Thyroid gland (tissue), 4 donors: ENCODE measurements around the gene CEP170B. TPM values are rescaled to one million over a fixed set of nuclear protein-coding genes. Genes with fewer than 3 reads are reported as not detected.

Experiments used
- DNase-seq, 2 donors: peaks; one replicate each; pipeline ENCODE4 v3.0.0-alpha.2; 2019
- H3K27ac ChIP-seq, 3 donors: fragments of 200-600 bp; sonication (generic); 1 replicate in 2 of 3; 2 replicates in 1 of 3; pipeline ENCODE4 v1.5.1; 2016 to 2019; ENCODE audit warnings: mild to moderate bottlenecking in 1 of 3, moderate library complexity in 1 of 3
- H3K27me3 ChIP-seq: fragments of 200-600 bp; sonication (generic); one replicate; pipeline ENCODE4 v1.5.1; 2019
- H3K36me3 ChIP-seq, 2 donors: fragments of 200-600 bp; sonication (generic); one replicate each; pipeline ENCODE4 v1.5.1; 2016 to 2019
- H3K4me1 ChIP-seq, 2 donors: fragments of 200-600 bp; sonication (generic); one replicate each; pipeline ENCODE4 v1.5.1; 2017 to 2019
- H3K4me3 ChIP-seq, 3 donors: fragments of 200-600 bp; sonication (generic); replicated peaks in 1 of 3; 1 replicate in 2 of 3; 2 replicates in 1 of 3; pipeline ENCODE4 v1.5.1; 2016; ENCODE audit warnings: mild to moderate bottlenecking in 1 of 3
- H3K9me3 ChIP-seq: fragments of 200-600 bp; sonication (generic); one replicate; pipeline ENCODE4 v1.5.1; 2017
- POLR2A ChIP-seq, 2 donors: fragments of 450-650 bp; IDR thresholded peaks; one replicate each; pipeline ENCODE4 v1.6.1; 2017; ENCODE audit warnings: antibody characterized with exemption in 2 of 2, mild to moderate bottlenecking in 2 of 2, moderate library complexity in 1 of 2
- WGBS, 2 donors: methylation state at CpG; one replicate each; pipeline ENCODE4 v1.1.5; 2017; 5-methylcytosine and 5-hydroxymethylcytosine counted together
- intact Hi-C: fragments of 100-400 bp; cut with DNase I; formaldehyde crosslinking; loops from one replicate; pipeline ENCODE4 v1.15.1; 2023
- total RNA-seq, 4 donors: library from RNA; depleted of rRNA; stranded (reverse); fragments of >200 nt; gene quantifications; one replicate each; pipeline ENCODE4 v1.2.3, GENCODE V29; 2016
- TF ChIP-seq, protein P1 (sequence below), 6 experiments: fragments of 200-600 bp in 3 of 6; fragments of 450-650 bp in 3 of 6; sonication (generic) in 3 of 6; IDR thresholded peaks; one replicate each; pipeline ENCODE4 v1.5.1; 2016 to 2019; ENCODE audit warnings: antibody characterized with exemption in 6 of 6, mild to moderate bottlenecking in 2 of 6, inconsistent platforms in 1 of 6, moderate library complexity in 1 of 6

CEP170B gene
- total RNA-seq, 4 donors from 2014 or later: 18.3 to 46.2 (median 27.4) TPM

GRCh38 chr14:104868811-104869572, 3.9 kb downstream of the CEP170B start:
- Histone ChIP-seq H3K4me3 (no peak overlapping the region), H3K9me3 (no peaks in the 10 kb centered on the region), H3K4me1 (peaks cover 25 to 31% of the 10 kb centered on the region in 2 donors), H3K27me3 (no peaks in the 10 kb centered on the region), H3K27ac (no peak overlapping the region), H3K36me3 (no peaks in the 10 kb centered on the region)
- DNase-seq: no peak
- TF ChIP-seq, protein P1, sequence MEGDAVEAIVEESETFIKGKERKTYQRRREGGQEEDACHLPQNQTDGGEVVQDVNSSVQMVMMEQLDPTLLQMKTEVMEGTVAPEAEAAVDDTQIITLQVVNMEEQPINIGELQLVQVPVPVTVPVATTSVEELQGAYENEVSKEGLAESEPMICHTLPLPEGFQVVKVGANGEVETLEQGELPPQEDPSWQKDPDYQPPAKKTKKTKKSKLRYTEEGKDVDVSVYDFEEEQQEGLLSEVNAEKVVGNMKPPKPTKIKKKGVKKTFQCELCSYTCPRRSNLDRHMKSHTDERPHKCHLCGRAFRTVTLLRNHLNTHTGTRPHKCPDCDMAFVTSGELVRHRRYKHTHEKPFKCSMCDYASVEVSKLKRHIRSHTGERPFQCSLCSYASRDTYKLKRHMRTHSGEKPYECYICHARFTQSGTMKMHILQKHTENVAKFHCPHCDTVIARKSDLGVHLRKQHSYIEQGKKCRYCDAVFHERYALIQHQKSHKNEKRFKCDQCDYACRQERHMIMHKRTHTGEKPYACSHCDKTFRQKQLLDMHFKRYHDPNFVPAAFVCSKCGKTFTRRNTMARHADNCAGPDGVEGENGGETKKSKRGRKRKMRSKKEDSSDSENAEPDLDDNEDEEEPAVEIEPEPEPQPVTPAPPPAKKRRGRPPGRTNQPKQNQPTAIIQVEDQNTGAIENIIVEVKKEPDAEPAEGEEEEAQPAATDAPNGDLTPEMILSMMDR (IDR thresholded peaks at IDR 0.05): no peak
- TF ChIP-seq POLR2A (IDR thresholded peaks at IDR 0.05): no peak
- intact Hi-C loops: no loop called here
- WGBS, 2 donors: 92 to 93% methylated on average over 11 to 16 of the region's 22 CpGs

DNA sequence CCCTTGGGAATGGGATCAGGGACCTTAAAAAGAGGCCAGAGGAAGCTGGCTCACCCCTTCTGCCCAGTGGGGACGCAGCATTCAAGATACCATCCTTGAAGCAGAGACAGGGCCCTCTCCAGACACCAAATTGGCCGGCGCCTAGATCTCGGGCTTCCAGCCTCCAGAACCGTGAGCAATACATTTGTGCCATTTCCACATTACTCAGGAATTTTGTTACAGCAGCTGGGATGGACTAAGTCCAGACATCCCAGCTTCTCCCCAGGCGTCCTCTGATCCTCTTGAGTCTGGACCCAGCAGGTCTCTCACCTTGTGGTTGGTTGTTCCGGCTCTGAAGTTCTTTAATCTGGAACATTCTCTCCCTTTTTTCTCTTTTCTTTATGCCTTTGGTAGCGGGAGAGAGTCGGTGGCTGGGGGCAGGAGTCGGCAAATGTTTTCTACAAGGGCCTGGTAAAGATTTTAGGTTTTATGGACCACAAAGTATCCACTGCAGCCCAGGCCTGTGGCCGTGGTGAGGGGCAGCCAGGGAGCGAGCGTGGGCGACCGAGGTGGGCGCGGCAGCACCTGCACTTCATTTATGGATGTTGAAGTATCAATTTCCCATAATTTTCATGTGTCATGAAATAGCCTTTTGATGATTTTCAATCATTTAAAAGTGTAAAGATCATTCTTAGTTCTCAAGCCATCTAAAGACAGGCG, 4.8 kb downstream of the CEP170B start:
- WGBS, 2 donors: 95 to 97% methylated on average over 18 of the region's 18 CpGs
- Histone ChIP-seq H3K4me3 (no peak overlapping the region), H3K27ac (no peak overlapping the region), H3K9me3 (no peaks in the 10 kb centered on the region), H3K27me3 (no peaks in the 10 kb centered on the region), H3K4me1 (peaks cover 20 to 28% of the 10 kb centered on the region in 2 donors), H3K36me3 (no peaks in the 10 kb centered on the region)
- DNase-seq: no peak
- intact Hi-C loops: no loop called here
- TF ChIP-seq POLR2A (IDR thresholded peaks at IDR 0.05): no peak

DNA sequence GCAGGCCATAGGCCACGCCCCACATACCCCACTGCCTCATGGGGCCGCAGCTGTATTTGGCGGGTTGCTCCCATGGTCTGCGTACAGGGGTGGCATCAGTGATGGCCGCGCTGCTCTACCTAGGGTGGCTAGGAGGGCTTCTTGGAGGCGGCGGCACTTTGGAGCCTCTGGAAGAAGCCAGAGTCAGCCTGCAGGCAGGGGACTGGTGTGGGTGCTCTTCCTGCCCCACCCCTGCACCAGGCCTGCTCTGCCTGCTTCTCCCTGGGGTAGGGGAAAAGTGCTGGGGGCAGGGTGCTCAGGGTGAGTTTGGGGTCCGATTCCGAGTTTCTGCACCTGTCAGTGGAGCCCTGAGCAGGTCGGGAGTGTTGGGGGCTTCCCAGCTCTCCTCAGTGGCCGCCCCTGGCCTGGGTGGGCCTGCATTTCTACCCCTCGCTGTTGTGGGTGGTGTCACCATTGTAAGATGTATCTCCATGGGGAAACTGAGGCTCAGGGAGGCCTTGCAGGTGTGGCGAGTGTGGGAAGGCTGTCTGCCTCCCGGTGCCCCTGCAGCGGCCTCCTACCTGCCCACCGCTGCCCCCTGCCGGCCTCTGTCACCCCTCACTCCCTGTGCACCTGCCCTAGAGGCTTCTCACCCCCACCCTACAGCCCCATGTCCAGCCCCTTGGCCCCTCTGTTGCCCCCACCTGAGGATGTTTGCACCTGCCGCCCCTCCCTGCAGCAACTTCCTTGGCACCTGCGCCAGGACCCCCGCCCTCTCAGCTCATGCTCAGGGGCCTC, 5.5 kb downstream of the CEP170B start:
- H3K36me3 ChIP-seq: no peaks in the 10 kb centered on the region
- H3K9me3 ChIP-seq: no peaks in the 10 kb centered on the region
- intact Hi-C loops: no loop called here
- peaks cover 20 to 28% of the 10 kb centered on the region in 2 donors for H3K4me1 ChIP-seq
- no peak overlapping the region for H3K27ac ChIP-seq
- no peak for TF ChIP-seq POLR2A (IDR thresholded peaks at IDR 0.05)
- TF ChIP-seq, protein P1 (IDR thresholded peaks at IDR 0.05): peak in 2 of 6 experiments; percentile 19 to 34
- no peaks in the 10 kb centered on the region for H3K27me3 ChIP-seq
- WGBS, 2 donors: 80 to 85% methylated on average over 17 to 18 of the region's 21 CpGs
- no peak overlapping the region for H3K4me3 ChIP-seq
- DNase-seq: peak in 1 of 2 donors; percentile 20

DNA sequence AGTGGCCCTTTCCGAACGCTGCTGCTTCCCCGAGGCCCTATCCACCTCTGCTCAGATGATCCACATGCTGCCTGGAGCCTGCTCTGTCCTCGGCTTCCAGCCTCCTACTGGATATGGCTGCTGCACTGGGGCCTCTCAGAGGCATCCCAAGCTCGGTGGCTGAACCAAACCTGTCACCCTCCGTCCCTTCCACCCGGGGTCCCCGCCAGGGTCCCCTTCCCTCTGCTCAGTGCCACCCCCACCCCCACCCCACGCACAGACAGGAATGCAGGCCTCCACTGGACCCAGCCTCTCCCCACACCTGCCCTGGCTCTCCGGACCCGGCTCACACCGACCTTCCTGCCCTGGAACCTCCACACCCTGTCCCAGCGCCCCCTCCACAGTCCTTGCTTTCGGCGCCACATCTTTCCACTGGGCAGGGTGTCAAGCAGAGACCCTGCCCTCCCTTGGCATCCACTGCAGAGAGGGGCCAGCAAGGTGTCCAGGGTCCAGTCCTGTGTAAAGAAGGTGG, 6.1 kb downstream of the CEP170B start:
- no peak for TF ChIP-seq POLR2A (IDR thresholded peaks at IDR 0.05)
- TF ChIP-seq, protein P1 (IDR thresholded peaks at IDR 0.05): no peak
- WGBS, 2 donors: 90 to 91% methylated on average over 14 to 15 of the region's 15 CpGs
- DNase-seq: no peak
- Histone ChIP-seq H3K4me1 (peaks cover 16 to 25% of the 10 kb centered on the region in 2 donors), H3K36me3 (no peaks in the 10 kb centered on the region), H3K27me3 (no peaks in the 10 kb centered on the region), H3K9me3 (no peaks in the 10 kb centered on the region), H3K27ac (no peak overlapping the region), H3K4me3 (no peak overlapping the region)
- intact Hi-C loops: no loop called here
